H9 (cell line): ENCODE measurements around the gene PKNOX2. TPM values are rescaled to one million over a fixed set of nuclear protein-coding genes. Genes with fewer than 3 reads are reported as not detected.

ENCODE experiments used
- DNase-seq: peaks from one replicate; pipeline ENCODE4 v3.0.0-alpha.2; 2017
- H2AFZ ChIP-seq: one replicate; pipeline ENCODE4 v1.6.1; 2013; ENCODE audit warnings: mild to moderate bottlenecking, low read length, control low read depth, moderate library complexity
- H2AK5ac ChIP-seq: 2 replicates; pipeline ENCODE4 v1.6.1; 2013; ENCODE audit warnings: low read length, control low read depth, mixed read lengths; ENCODE audit not compliant: insufficient read length
- H2BK120ac ChIP-seq: one replicate; pipeline ENCODE4 v1.6.1; 2013; ENCODE audit warnings: low read depth, mild to moderate bottlenecking, low read length, control low read depth, inconsistent platforms; ENCODE audit not compliant: poor library complexity, severe bottlenecking
- H2BK12ac ChIP-seq: 2 replicates; pipeline ENCODE4 v1.6.1; 2013; ENCODE audit warnings: low read length, control low read depth, mixed read lengths, low read depth; ENCODE audit not compliant: insufficient read length
- H2BK15ac ChIP-seq: 2 replicates; pipeline ENCODE4 v1.6.1; 2013; ENCODE audit warnings: low read depth, low read length, control low read depth
- H2BK20ac ChIP-seq: one replicate; pipeline ENCODE4 v1.6.1; 2013; ENCODE audit warnings: low read depth, mild to moderate bottlenecking, low read length, control low read depth, inconsistent platforms; ENCODE audit not compliant: poor library complexity, severe bottlenecking
- H2BK5ac ChIP-seq: 2 replicates; pipeline ENCODE4 v1.6.1; 2013; ENCODE audit warnings: low read length, control low read depth, mixed read lengths; ENCODE audit not compliant: insufficient read length
- H3K14ac ChIP-seq: 2 replicates; pipeline ENCODE4 v1.6.1; 2013; ENCODE audit warnings: low read length, control low read depth; ENCODE audit not compliant: insufficient read depth
- H3K18ac ChIP-seq: 2 replicates; pipeline ENCODE4 v1.6.1; 2013; ENCODE audit warnings: low read depth, mild to moderate bottlenecking, mixed read lengths, low read length, control low read depth; ENCODE audit not compliant: insufficient read length
- H3K23ac ChIP-seq: 2 replicates; pipeline ENCODE4 v1.6.1; 2013; ENCODE audit warnings: low read length, control low read depth, mixed read lengths, low read depth; ENCODE audit not compliant: insufficient read length
- H3K23me2 ChIP-seq: 2 replicates; pipeline ENCODE4 v1.6.1; 2013; ENCODE audit warnings: low read depth, mild to moderate bottlenecking, mixed read lengths, low read length, control low read depth; ENCODE audit not compliant: insufficient read length, poor library complexity, severe bottlenecking
- H3K27ac ChIP-seq: 2 replicates; pipeline ENCODE4 v1.5.1; 2013; ENCODE audit warnings: low read length, control low read depth, mixed read lengths, low read depth; ENCODE audit not compliant: insufficient read length
- H3K27me3 ChIP-seq: 2 replicates; pipeline ENCODE4 v1.6.1; 2013; ENCODE audit warnings: low read length, control low read depth, inconsistent platforms; ENCODE audit not compliant: insufficient read depth
- H3K4ac ChIP-seq: 2 replicates; pipeline ENCODE4 v1.6.1; 2013; ENCODE audit warnings: low read depth, mild to moderate bottlenecking, control low read depth, inconsistent platforms, low read length, moderate library complexity
- H3K4me1 ChIP-seq: 2 replicates; pipeline ENCODE4 v1.6.1; 2013; ENCODE audit warnings: low read length, control low read depth, inconsistent platforms; ENCODE audit not compliant: insufficient read depth
- H3K4me2 ChIP-seq: 2 replicates; pipeline ENCODE4 v1.6.1; 2013; ENCODE audit warnings: low read length, control low read depth, mixed read lengths; ENCODE audit not compliant: insufficient read length, insufficient read depth
- H3K56ac ChIP-seq: 2 replicates; pipeline ENCODE4 v1.6.1; 2013; ENCODE audit warnings: low read depth, mild to moderate bottlenecking, mixed read lengths, low read length, control low read depth; ENCODE audit not compliant: insufficient read length
- H3K79me1 ChIP-seq: 2 replicates; pipeline ENCODE4 v1.6.1; 2013; ENCODE audit warnings: low read depth, mild to moderate bottlenecking, moderate library complexity, low read length, control low read depth, inconsistent platforms; ENCODE audit not compliant: insufficient read depth, poor library complexity, severe bottlenecking
- H3K79me2 ChIP-seq: 2 replicates; pipeline ENCODE4 v1.6.1; 2013; ENCODE audit warnings: low read length, control low read depth, inconsistent platforms; ENCODE audit not compliant: insufficient read depth
- H3K9ac ChIP-seq: 2 replicates; pipeline ENCODE4 v1.6.1; 2013; ENCODE audit warnings: low read length, control low read depth, mixed read lengths; ENCODE audit not compliant: insufficient read length; ENCODE audit errors: extremely low read depth
- H3K9me3 ChIP-seq: one replicate; pipeline ENCODE4 v1.6.1; 2013; ENCODE audit warnings: low read depth, low read length, inconsistent platforms; ENCODE audit not compliant: control insufficient read depth
- H3T11ph ChIP-seq: one replicate; pipeline ENCODE4 v1.6.1; 2013; ENCODE audit warnings: mild to moderate bottlenecking, low read length, control low read depth, inconsistent platforms
- H4K20me1 ChIP-seq: one replicate; pipeline ENCODE4 v1.6.1; 2013; ENCODE audit not compliant: control insufficient read depth, insufficient read length, insufficient read depth
- H4K5ac ChIP-seq: 2 replicates; pipeline ENCODE4 v1.6.1; 2013; ENCODE audit warnings: low read depth, mild to moderate bottlenecking, mixed read lengths, low read length, control low read depth; ENCODE audit not compliant: insufficient read length
- H4K8ac ChIP-seq: replicated peaks from 2 replicates; pipeline ENCODE4 v1.6.1; 2013; ENCODE audit warnings: low read length, control low read depth, mixed read lengths, low read depth; ENCODE audit not compliant: insufficient read length
- H4K91ac ChIP-seq: 2 replicates; pipeline ENCODE4 v1.6.1; 2013; ENCODE audit warnings: low read depth, mild to moderate bottlenecking, moderate library complexity, mixed read lengths, low read length, control low read depth; ENCODE audit not compliant: insufficient read length
- H3K27ac Mint-ChIP-seq, 3 experiments: 2 replicates in 2 of 3; 3 replicates in 1 of 3; pipeline ENCODE4 v1.8.0; 2020 to 2021; ENCODE audit warnings: mixed read lengths in 3 of 3, mild to moderate bottlenecking in 1 of 3, moderate library complexity in 1 of 3
- H3K27me3 Mint-ChIP-seq: 2 replicates; pipeline ENCODE4 v1.8.0; 2021; ENCODE audit warnings: low read depth, mild to moderate bottlenecking, moderate library complexity, mixed read lengths
- H3K36me3 Mint-ChIP-seq, 3 experiments: 2 replicates in 2 of 3; 3 replicates in 1 of 3; pipeline ENCODE4 v1.8.0; 2020 to 2021; ENCODE audit warnings: low read depth in 3 of 3, mixed read lengths in 3 of 3; ENCODE audit not compliant: insufficient read depth in 1 of 3
- H3K4me1 Mint-ChIP-seq, 2 experiments: 2 replicates each; pipeline ENCODE4 v1.8.0; 2020; ENCODE audit warnings: mixed read lengths in 2 of 2
- H3K4me3 Mint-ChIP-seq, 2 experiments: 2 replicates in 1 of 2; 3 replicates in 1 of 2; pipeline ENCODE4 v1.8.0; 2020 to 2021; ENCODE audit warnings: mild to moderate bottlenecking in 2 of 2, mixed read lengths in 2 of 2, moderate library complexity in 1 of 2
- H3K9me3 Mint-ChIP-seq, 2 experiments: 2 replicates in 1 of 2; 3 replicates in 1 of 2; pipeline ENCODE4 v1.8.0; 2020; ENCODE audit warnings: mild to moderate bottlenecking in 2 of 2, mixed read lengths in 2 of 2, moderate library complexity in 1 of 2
- CTCF ChIP-seq: fragments of 200-600 bp; sonication (generic); conservative IDR thresholded peaks from 3 replicates; pipeline ENCODE4 v1.8.0; 2021; ENCODE audit warnings: antibody characterized with exemption, mild to moderate bottlenecking
- WGBS: extraction: QIAGEN DNeasy Blood & Tissue Kit; methylation state at CpG from one replicate; pipeline ENCODE4 v1.1.7; 2013; ENCODE audit warnings: missing lambda C conversion rate, low lambda C conversion rate, mixed read lengths; ENCODE audit not compliant: insufficient read length; ENCODE audit errors: extremely low coverage; 5-methylcytosine and 5-hydroxymethylcytosine counted together
- total RNA-seq: library from RNA; stranded (reverse); gene quantifications from 2 replicates; pipeline ENCODE4 v1.2.1, GENCODE V29; 2021

Gene PKNOX2
- total RNA-seq, 1 experiment from 2014 or later, result 1.3 TPM

- H4K91ac ChIP-seq, result no peak overlapping the region
- H2BK15ac ChIP-seq, result no peak overlapping the region
- H3K27me3 ChIP-seq, result no peaks in the 10 kb centered on the region
- Mint-ChIP-seq H3K9me3 (no peaks in the 10 kb centered on the region), H3K4me3 (peak overlapping the region in 1 of 2 experiments; percentile 44; a peak in 3 of 5 replicates), H3K36me3 (peaks cover 3 to 56% (median 53%) of the 10 kb centered on the region in 3 experiments; a peak in 6 of 7 replicates), H3K27ac (peak overlapping the region in 1 of 3 experiments; percentile 31; a peak in 1 of 7 replicates), H3K27me3 (no peaks in the 10 kb centered on the region; the same call in 1 of the 2 replicates), H3K4me1 (peaks cover 14 to 17% of the 10 kb centered on the region in 2 experiments)
- H2BK5ac ChIP-seq, result no peak overlapping the region
- no peak overlapping the region for H4K5ac ChIP-seq
- H3K4me1 ChIP-seq, result peaks cover 4% of the 10 kb centered on the region
- H2BK20ac ChIP-seq, result no peak overlapping the region
- no peaks in the 10 kb centered on the region for H3K23me2 ChIP-seq
- H3K4me2 ChIP-seq, result peak overlapping the region; percentile 23
- H4K20me1 ChIP-seq, result no peaks in the 10 kb centered on the region
- no CpG with 5 or more reads among the region's 10 CpGs for whole genome bisulfite sequencing
- H3K23ac ChIP-seq, result no peak overlapping the region
- no peaks in the 10 kb centered on the region for H3K79me2 ChIP-seq
- no peak overlapping the region for H3K4ac ChIP-seq
- H3K9me3 ChIP-seq, result no peaks in the 10 kb centered on the region
- H3K18ac ChIP-seq, result no peak overlapping the region
- H2AK5ac ChIP-seq, result no peak overlapping the region
- no peak overlapping the region for H3K56ac ChIP-seq
- no peak overlapping the region for H3K14ac ChIP-seq
- no peak overlapping the region for H2AFZ ChIP-seq
- H3K79me1 ChIP-seq, result no peaks in the 10 kb centered on the region
- H3K9ac ChIP-seq, result no peak overlapping the region
- H4K8ac ChIP-seq, result no peak overlapping the region
- H2BK120ac ChIP-seq, result no peak overlapping the region
- H3T11ph ChIP-seq, result no peak overlapping the region
- TF ChIP-seq CTCF, result no peak
- no peak overlapping the region for H2BK12ac ChIP-seq
- no peak overlapping the region for H3K27ac ChIP-seq
- DNase-seq, result peak; percentile 91
Measured at GRCh38 chr11:125451400-125452124, 287.0 kb downstream of the PKNOX2 start.
